Coronary artery (tissue), 2 donors: Measurements from ENCODE around the gene VEPH1.

Source experiments
- DNase-seq: peaks from one replicate; pipeline ENCODE4 v3.0.0-alpha.2; 2017; ENCODE audit warnings: low spot score
- H3K27ac ChIP-seq, 2 donors: fragments of 200-600 bp; sonication (generic); one replicate each; pipeline ENCODE4 v1.5.1; 2016 to 2019
- H3K4me3 ChIP-seq: fragments of 200-600 bp; sonication (generic); 2 replicates; pipeline ENCODE4 v1.5.1; 2016; ENCODE audit warnings: mild to moderate bottlenecking, moderate library complexity
- TF ChIP-seq, protein P1 (sequence below): fragments of 200-600 bp; sonication (generic); IDR thresholded peaks from one replicate; pipeline ENCODE4 v1.5.1; 2019; ENCODE audit warnings: antibody characterized with exemption

Gene VEPH1

GRCh38 chr3:157502916-157503595 is at the start of gene VEPH1:
Gene VEPH1 (minus strand): TSS chr3:157503416. CDS start chr3:157495349, 8,067 bp downstream.
- Histone ChIP-seq H3K4me3 (no peak within 1 kb of the TSS), H3K27ac (no peak within 1 kb of the TSS)
- no peak for DNase-seq
- TF ChIP-seq, protein P1, sequence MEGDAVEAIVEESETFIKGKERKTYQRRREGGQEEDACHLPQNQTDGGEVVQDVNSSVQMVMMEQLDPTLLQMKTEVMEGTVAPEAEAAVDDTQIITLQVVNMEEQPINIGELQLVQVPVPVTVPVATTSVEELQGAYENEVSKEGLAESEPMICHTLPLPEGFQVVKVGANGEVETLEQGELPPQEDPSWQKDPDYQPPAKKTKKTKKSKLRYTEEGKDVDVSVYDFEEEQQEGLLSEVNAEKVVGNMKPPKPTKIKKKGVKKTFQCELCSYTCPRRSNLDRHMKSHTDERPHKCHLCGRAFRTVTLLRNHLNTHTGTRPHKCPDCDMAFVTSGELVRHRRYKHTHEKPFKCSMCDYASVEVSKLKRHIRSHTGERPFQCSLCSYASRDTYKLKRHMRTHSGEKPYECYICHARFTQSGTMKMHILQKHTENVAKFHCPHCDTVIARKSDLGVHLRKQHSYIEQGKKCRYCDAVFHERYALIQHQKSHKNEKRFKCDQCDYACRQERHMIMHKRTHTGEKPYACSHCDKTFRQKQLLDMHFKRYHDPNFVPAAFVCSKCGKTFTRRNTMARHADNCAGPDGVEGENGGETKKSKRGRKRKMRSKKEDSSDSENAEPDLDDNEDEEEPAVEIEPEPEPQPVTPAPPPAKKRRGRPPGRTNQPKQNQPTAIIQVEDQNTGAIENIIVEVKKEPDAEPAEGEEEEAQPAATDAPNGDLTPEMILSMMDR: no peak

DNA sequence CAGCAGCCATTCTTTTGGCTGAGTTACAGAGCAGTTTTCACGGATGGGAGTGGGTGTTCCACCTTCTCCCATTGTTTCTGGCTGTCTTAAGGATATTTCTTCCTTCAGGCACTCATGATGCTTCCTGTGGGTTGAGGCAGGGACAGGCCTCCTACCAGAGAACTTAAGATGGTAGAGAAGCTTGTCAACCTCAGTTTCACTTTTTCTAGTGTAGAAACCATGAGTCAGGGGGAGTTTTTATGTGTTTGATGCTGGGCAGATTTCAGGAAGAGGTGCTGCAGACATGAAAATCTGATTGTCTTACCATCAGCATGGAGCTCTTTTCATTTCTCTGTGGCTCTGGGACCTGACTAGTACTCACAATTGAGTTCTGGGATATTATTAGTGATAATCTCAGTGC is 48.7 kb upstream of the VEPH1 start:
- H3K27ac ChIP-seq: no peak overlapping the region
- no peak overlapping the region for H3K4me3 ChIP-seq
- DNase-seq: no peak
- TF ChIP-seq, protein P1: no peak

DNA sequence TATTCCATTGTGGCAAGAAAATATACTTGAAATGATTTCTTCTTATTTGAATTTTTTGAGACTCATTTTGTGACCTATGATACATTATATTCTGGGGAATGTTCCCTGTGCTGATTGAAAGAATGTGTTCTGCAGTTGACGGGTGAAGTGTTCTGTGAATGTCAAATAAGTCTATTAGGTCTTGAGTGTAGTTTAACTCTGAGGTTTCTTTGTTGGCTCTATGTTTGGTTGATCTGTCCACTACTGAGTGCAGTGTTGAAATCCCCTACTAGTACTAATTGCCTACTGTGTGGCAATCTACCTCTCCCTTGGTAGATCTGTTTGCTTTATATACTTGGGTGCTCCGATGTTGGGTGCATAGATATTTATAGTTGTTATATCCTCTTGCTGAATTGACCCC is 46.3 kb upstream of the VEPH1 start:
- no peak for DNase-seq
- TF ChIP-seq, protein P1: no peak
- H3K4me3 ChIP-seq: no peak overlapping the region
- H3K27ac ChIP-seq: no peak overlapping the region

DNA sequence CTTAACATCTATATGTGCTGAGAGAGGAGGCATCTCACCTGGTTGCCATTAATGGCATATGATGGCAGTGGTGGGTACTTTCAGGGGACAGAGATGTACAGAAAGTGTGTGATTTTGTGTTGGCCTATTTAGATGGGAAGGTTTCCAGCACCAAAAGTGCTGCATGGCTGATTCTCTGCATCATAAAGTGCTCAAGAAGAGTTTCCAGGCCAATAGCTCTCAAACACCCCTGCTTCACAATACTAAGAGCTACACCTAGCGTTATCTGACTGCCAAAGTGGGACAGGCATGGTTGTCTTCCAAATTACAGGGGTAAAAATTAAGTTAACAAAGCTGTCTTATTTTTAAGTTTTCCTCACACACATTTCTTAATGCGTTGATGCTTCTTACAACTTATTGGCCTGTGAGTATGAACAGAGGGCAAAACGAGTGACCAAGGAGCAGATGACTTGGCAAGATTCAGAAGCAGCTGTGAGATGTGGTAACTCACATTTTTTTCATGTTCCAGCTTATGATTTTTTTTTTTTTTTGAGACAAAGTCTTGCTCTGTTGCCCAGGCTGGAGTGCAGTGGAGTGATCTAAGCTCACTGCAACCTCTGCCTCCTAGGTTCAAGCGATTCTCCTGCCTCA is 41.4 kb upstream of the VEPH1 start:
- no peak for DNase-seq
- TF ChIP-seq, protein P1: no peak
- Histone ChIP-seq H3K4me3 (no peak overlapping the region), H3K27ac (peak overlapping the region in 1 of 2 donors; percentile 49)

DNA sequence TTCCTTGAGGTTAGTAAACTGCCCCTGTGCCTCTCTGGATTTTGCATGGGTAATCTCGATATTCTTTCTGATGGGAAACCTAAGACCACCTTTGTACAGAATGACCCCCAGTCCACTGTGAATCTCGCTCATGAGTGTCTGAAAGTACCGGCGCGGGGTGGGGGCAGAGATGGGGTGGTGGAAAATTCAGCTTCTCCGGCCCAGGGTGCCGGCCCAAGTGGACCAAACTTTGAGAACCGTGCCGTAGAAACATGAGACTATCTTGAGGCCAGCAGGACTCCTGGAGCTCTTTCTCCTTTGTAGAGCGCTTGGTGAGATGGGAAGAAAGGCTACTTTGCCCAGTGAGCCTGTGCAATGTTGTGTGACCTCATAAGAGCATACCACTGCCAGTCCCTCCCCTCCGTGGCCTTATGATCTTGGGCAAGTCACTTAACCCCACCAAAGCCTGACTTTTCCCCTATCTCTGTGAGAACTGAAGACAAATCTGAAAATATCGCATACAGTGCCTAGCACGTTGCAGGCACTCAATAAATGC is 40.4 kb upstream of the VEPH1 start:
- Histone ChIP-seq H3K4me3 (peak overlapping the region; percentile 74), H3K27ac (peak overlapping the region in 1 of 2 donors; percentile 32)
- TF ChIP-seq, protein P1: no peak
- no peak for DNase-seq

DNA sequence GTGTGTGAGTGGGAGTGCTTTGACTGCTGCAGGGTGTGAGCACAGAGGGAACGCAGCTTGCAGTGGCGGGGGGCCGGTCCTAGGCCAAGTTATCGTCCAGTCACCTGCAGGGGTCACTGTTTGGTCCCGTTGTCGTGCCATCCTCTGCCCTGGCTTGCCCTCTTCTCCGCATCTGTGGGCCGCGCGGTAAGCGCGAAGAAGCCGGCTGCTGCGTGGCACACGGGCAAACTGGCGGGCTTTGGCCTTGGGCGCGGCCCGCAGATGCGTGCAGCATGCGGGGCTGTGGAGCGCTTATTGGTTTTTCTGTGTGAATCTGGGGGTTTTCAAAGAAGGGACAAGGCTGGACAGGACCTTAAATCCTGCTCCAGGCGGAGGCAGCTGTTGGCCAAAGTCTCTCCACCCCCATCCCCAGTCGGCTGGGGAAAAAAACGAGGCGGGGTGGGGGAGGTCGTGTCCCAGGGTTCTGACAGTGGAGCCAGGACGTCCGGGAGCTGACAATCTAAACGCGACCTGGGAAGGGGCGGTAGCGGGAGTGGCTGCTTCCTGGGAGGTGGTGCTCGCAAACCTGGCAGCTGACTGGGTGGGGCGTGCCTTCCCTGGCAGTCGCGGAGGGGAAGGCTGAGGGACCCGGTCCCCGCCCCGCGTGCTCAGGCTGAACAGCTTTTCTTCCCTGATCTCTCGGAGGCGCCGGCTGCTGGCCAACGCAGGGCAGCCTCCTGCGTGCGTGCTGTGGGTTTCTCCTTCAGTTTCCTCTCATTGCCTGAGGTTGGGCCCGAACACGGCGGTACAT is 39.7 kb upstream of the VEPH1 start:
- peak; percentile 81 for DNase-seq
- TF ChIP-seq, protein P1: peak; percentile 7
- Histone ChIP-seq H3K4me3 (peak overlapping the region; percentile 74), H3K27ac (peak overlapping the region in 1 of 2 donors; percentile 32)
